ENCODE results near the gene ZNF480.
"Not testable (repeated sequence)": the region's sequence is repeated elsewhere in the genome, so short reads cannot be mapped to it uniquely, and the experiment has no call there.

ZNF480 gene

DNA sequence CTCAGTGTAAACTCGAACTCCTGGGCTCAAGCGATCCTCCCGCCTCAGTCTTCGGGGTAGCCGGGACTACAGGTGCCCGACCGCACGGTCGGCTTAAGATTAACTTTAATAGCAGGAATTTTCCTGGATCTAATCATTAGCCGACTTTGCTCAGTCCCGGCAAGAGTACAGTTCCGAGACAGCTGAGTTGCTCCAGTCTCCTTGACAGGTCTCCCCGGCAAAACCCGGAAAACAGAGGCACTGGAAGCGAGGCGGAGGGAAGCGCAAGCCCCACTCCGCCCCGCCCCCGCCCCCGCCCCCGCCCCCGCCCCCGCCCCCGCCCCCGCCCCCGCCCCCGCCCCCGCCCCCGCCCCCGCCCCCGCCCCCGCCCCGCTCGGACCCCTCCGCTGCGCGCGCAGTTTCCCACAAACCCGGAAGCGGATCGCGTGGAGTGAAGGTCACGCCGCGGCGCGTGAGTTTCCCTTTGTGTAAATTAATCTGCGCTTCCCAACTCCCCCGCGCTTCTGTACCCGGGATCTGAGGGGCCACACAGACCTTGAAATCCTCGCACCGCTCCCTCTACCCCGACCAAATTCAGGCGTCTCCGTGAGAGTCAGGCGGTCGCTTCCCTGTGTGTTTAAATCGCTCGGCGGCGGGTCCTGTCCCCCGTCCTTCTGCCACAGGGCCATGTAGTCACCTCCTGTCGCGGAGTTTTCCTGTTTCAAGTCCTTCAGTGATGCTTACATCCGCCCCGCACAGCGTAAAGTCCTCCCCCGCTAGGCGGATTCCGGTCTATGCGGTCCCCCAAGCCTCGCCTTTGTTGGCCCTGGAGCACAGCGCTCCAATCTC lies at the start of gene ZNF480:
TSS of gene ZNF480 (plus strand) at position 397 of the 828 bp plus-strand sequence. CDS start 3,244 bp downstream, outside the sequence.
- peak; percentile 86 for DNase-seq

- peak; percentile 66 for DNase-seq
These were observed 48.7 kb upstream of the ZNF480 start for GRCh38 chr19:52248241-52248640.

DNA sequence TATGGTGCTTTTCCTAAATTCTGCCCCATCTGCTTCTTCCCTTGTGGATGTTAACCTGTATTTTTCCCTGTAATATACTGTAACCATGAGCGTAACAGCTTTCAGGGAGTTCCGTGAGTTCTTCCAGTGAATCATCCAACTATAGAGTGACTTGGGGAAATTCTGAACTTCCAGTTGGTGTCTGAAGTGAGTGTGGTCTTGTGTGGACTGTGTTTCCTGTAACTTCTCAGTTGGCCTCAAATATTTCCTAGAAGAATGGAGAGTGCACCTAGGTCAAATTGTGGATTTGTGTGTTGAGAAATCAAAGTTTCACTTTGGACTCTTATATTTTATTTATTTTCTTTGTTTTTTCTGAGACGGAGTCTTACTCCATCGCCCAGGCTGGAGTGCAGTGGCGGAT lies 38.5 kb upstream of the ZNF480 start:
- no peak for DNase-seq

- DNase-seq = not testable (repeated sequence)
These were observed 31.4 kb upstream of the ZNF480 start for GRCh38 chr19:52265556-52265955.

- peak; percentile 96 for DNase-seq
These were observed 27.4 kb upstream of the ZNF480 start, which contains the start of gene ZNF766 for GRCh38 chr19:52269338-52270261. ZNF766 (plus strand) TSS chr19:52269587; CDS start chr19:52269614, 27 bp downstream.

GRCh38 chr19:52270266-52270885 lies 26.6 kb upstream of the ZNF480 start:
- DNase-seq = peak; percentile 10

GRCh38 chr19:52273301-52273700 lies 23.7 kb upstream of the ZNF480 start:
- DNase-seq = no peak

- DNase-seq = no peak
These were observed 22.8 kb upstream of the ZNF480 start for GRCh38 chr19:52274191-52274590.

DNA sequence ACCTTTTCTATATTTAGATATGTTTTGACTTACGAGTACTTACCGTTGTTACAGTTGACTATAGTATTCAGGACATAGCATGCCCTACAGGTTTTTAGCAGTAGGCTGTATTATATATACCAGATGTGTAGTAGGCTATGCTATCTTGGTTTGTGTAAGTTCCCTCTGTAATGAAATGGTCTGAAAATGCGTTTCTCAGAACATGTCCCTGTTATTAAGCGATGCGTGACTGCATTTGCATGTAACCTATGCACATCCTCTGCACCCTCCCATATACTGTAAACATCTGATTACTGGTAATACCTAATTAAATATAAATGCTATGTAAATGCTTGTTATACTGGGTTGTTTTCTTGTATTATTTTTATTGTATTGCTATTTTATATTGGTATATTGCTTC lies 21.0 kb upstream of the ZNF480 start:
- no peak for DNase-seq

- no peak for DNase-seq
These were observed 19.5 kb upstream of the ZNF480 start for GRCh38 chr19:52277471-52277870.

- no peak for DNase-seq
These were observed 10.7 kb upstream of the ZNF480 start for GRCh38 chr19:52286256-52286655.

DNA sequence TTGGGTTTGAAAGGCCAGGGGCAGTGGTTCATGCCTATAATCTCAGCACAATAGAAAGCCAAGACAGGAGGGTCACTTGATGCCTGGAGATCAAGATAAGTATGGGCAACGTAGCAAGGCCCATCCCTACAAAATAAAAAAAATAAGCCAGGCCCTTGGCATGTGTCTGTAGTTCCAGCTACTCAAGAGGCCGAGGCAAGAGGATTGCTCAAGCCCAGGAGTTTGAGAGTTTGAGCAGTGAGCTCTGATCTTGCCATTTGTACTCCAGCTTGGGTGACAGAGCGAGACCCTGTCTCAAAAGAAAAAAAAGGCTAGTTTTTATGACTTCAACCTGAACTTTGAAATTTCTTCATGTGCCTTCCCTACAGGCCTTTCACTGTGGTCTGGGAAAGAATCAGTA lies 5.2 kb upstream of the ZNF480 start:
- no peak for DNase-seq

- DNase-seq = not testable (repeated sequence)
These were observed 4.0 kb upstream of the ZNF480 start for GRCh38 chr19:52292946-52293345.

DNA sequence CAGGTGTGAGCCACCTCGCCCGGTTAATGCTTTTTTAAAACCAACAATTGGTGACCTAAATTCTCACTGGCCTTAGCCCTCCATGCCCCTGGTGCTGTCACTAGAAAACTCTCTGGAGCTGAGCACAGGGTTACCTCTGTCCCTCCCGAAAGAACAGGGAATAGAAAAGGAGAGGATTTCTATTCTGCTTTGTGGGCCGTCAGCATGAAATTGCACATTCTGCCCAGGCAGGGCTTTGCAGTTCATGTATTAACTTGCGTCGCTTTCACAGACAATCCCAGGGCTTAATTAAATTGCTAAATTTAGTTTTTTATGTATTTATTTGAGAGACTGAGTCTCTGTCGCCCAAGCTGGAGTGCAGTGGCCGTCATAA lies 583 bp upstream of the ZNF480 start:
- DNase-seq = no peak

GRCh38 chr19:52297601-52298364 lies 814 bp downstream of the ZNF480 start:
- no peak for DNase-seq

DNA sequence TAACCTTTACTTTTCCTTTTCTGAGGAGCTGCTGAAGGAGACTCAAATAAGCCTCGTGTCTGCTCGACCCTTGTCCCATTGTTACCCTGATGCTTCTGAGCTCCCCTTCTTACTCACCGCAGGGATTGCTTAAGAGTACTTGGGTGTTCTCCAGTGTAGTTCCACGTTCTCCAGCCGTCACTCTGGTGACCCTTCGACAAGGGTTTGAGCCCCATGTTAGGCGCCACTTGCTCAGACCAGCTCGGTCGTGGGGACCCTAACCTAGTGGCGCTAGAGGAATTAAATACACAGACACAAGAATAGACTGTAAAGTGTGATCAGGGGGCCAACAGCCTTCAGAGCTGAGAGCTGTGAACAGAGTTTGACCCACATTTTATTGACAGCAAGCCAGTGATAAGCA lies 10.3 kb downstream of the ZNF480 start:
- DNase-seq = peak; percentile 16

GRCh38 chr19:52322429-52322828 lies 25.5 kb downstream of the ZNF480 start:
- DNase-seq = no peak

- no peak for DNase-seq
These were observed 34.8 kb downstream of the ZNF480 start for GRCh38 chr19:52331757-52332156.

GRCh38 chr19:52335768-52336116 lies 38.8 kb downstream of the ZNF480 start:
- DNase-seq = no peak

DNA sequence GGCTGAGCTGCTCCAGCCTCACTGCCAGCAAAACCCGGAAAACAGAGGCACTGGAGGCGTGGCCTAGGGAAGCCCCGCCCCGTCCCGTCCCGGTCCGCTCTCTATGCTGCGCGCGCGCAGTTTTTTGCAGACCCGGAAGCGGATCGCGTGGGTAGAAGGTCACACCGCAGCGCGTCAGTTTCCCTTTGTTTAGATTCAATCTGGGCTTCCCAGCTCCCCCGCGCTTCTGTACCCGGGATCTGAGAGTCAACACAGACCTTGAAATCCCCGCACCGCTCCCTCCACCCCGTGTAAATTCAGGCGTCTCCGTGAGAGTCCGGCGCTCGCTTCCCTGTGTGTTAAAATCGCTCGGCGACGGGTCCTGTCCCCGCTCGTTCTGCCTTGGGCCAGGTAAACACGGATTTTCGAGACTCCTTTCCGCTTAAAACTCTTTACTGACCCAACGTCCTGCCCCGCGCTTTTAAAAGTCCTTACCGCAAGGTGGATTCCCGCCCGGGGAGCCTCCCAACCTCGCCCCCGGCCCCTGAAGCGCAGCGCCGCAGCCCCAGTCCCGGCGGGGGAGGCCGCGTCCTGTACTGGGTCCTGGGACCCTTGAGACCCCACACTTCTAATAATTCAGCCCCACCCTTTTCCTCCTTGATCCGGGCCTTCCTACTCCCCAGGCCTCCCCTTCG lies 39.3 kb downstream of the ZNF480 start, which contains the start of gene ZNF610:
TSS of gene ZNF610 (plus strand) at position 127 of the 674 bp plus-strand sequence. CDS start 12,930 bp downstream, outside the sequence.
- DNase-seq = peak; percentile 86

DNA sequence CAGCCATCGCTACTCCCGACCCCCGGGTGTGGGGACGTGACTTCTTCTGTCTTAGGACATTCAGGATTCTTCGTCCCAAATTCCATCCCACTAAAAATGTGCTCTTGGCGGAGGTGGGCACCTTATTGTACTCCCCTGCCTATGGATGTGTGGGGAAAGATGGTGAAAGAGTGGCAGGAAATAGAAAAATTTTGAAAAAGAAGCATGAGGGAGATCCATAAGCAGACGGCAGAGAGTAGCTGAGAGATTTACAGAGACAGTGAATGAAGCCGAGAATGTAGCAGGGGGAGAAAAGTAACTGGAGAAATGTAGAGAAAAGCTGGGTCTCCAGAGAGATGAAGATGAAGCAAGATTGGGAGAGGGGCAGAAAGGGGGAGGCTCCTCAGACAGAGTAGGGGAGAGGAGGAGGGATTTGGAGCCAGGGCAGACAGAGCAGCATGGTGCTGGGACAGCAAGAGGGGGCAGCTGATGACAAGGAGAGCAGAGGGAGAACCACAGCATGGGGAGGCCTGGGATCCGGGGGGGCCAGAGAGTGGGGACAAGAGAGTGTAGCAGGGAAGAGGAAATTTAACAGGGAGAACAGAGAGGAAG lies 39.9 kb downstream of the ZNF480 start:
- DNase-seq = no peak

Data from CD4-positive, alpha-beta T cell treated with Interleukin-12 subunit alpha and Interleukin-12 subunit beta, for 1 hour (primary cell).